K562 (cell line): ENCODE results near the gene CDKL5. TPM values are rescaled to one million over a fixed set of nuclear protein-coding genes. Genes with fewer than 3 reads are reported as not detected.

Experiments used
- E2F1 ChIP-seq: sonication (generic); formaldehyde crosslinking; IDR thresholded peaks from 2 replicates; pipeline ENCODE4 v1.8.1; 2023; ENCODE audit warnings: mild to moderate bottlenecking, missing genetic modification reagents, moderate library complexity
- FOXM1 ChIP-seq, 2 experiments: fragments of 450-650 bp in 1 of 2; sonication (generic) in 1 of 2; formaldehyde crosslinking in 1 of 2; IDR thresholded peaks; 2 replicates each; pipeline versions ENCODE4 v1.6.1 to v1.9.0; 2017 to 2022; ENCODE audit warnings: low read depth in 2 of 2, mild to moderate bottlenecking in 2 of 2, missing genetic modification reagents in 1 of 2, moderate library complexity in 1 of 2
- HINFP ChIP-seq: fragments of 450-650 bp; conservative IDR thresholded peaks from 2 replicates; pipeline ENCODE4 v1.6.1; 2016; ENCODE audit warnings: missing genetic modification characterization, low read depth, mild to moderate bottlenecking, control low read depth, missing compliant biosample characterization
- KDM5B ChIP-seq: fragments of 200-600 bp; sonication (generic); IDR thresholded peaks from 2 replicates; pipeline ENCODE4 v1.6.1; 2012; ENCODE audit warnings: low read depth, mild to moderate bottlenecking, moderate library complexity, low read length, control low read depth, inconsistent platforms; ENCODE audit not compliant: insufficient replicate concordance
- MITF ChIP-seq: IDR thresholded peaks from 2 replicates; pipeline ENCODE4 v1.6.1; 2014; ENCODE audit warnings: antibody characterized with exemption
- NCOA4 ChIP-seq: fragments of 450-650 bp; IDR thresholded peaks from 2 replicates; pipeline ENCODE4 v1.6.1; 2018; ENCODE audit warnings: mild to moderate bottlenecking; ENCODE audit not compliant: partially characterized antibody
- NR3C1 ChIP-seq: sonication (generic); formaldehyde crosslinking; IDR thresholded peaks from 2 replicates; pipeline ENCODE4 v1.8.1; 2022; ENCODE audit warnings: missing genetic modification reagents
- NRF1 ChIP-seq, 2 experiments: fragments of 450-650 bp; IDR thresholded peaks in 1 of 2; conservative IDR thresholded peaks in 1 of 2; 2 replicates each; pipeline ENCODE4 v1.6.1; 2014; ENCODE audit warnings: mild to moderate bottlenecking in 2 of 2
- PCBP2 ChIP-seq: fragments of 200-400 bp; formaldehyde crosslinking; IDR thresholded peaks from 2 replicates; pipeline ENCODE4 v1.6.1; 2018; ENCODE audit warnings: low read length, low read depth, mild to moderate bottlenecking, moderate library complexity; ENCODE audit not compliant: poor library complexity, severe bottlenecking
- RAD21 ChIP-seq, 2 experiments: fragments of 250-450 bp in 1 of 2; fragments of 450-650 bp in 1 of 2; sonication (Bioruptor Pico) in 1 of 2; formaldehyde crosslinking in 1 of 2; IDR thresholded peaks in 1 of 2; conservative IDR thresholded peaks in 1 of 2; 2 replicates each; pipeline versions ENCODE4 v1.4.0 to v1.8.0; 2020 to 2022; ENCODE audit warnings: mild to moderate bottlenecking in 2 of 2, moderate library complexity in 1 of 2
- RBM14 ChIP-seq: fragments of 200-400 bp; formaldehyde crosslinking; IDR thresholded peaks from 2 replicates; pipeline ENCODE4 v1.6.1; 2018; ENCODE audit warnings: low read depth, mild to moderate bottlenecking, low read length, moderate library complexity, borderline replicate concordance; ENCODE audit not compliant: insufficient read depth
- RFX5 ChIP-seq: IDR thresholded peaks from 2 replicates; pipeline ENCODE4 v1.6.1; 2011; ENCODE audit warnings: low read depth, mild to moderate bottlenecking, improper control_type of control experiment, low read length
- SFPQ ChIP-seq: fragments of 200-400 bp; formaldehyde crosslinking; IDR thresholded peaks from 2 replicates; pipeline ENCODE4 v1.6.1; 2017; ENCODE audit warnings: mild to moderate bottlenecking, low read depth, low read length, moderate library complexity
- SMARCA4 ChIP-seq: fragments of 450-650 bp; IDR thresholded peaks from 2 replicates; pipeline ENCODE4 v1.6.1; 2016
- TBL1XR1 ChIP-seq, 2 experiments: IDR thresholded peaks; 2 replicates each; pipeline ENCODE4 v1.6.1; 2012; ENCODE audit warnings: improper control_type of control experiment in 2 of 2, low read length in 2 of 2, mild to moderate bottlenecking in 1 of 2
- XRCC5 ChIP-seq: fragments of 200-400 bp; formaldehyde crosslinking; IDR thresholded peaks from 2 replicates; pipeline ENCODE4 v1.6.1; 2017; ENCODE audit warnings: low read depth, mild to moderate bottlenecking, low read length
- ZC3H4 ChIP-seq: sonication (generic); formaldehyde crosslinking; IDR thresholded peaks from 2 replicates; pipeline ENCODE4 v1.9.0; 2021; ENCODE audit warnings: missing genetic modification reagents, borderline replicate concordance
- ZNF24 ChIP-seq: fragments of 450-650 bp; IDR thresholded peaks from 2 replicates; pipeline ENCODE4 v1.6.1; 2016
- ZNF274 ChIP-seq: IDR thresholded peaks from 2 replicates; pipeline ENCODE4 v1.6.1; 2011; ENCODE audit warnings: low read depth, mild to moderate bottlenecking, low read length, moderate library complexity, borderline replicate concordance
- ZNF311 ChIP-seq: fragments of 250-450 bp; sonication (Bioruptor Pico); IDR thresholded peaks from 2 replicates; pipeline ENCODE4 v1.4.0; 2020; ENCODE audit warnings: mild to moderate bottlenecking, moderate library complexity
- polyA plus RNA-seq, 8 experiments: library from polyadenylated mRNA; depleted of rRNA in 4 of 8; stranded (reverse) in 5 of 8; unstranded in 3 of 8; fragments of >200 nt; fragmentation: Nextera tagmentation in 2 of 8; fragmentation: Illumina TruSeq in 1 of 8; extraction: Ambion mirVana in 2 of 8; extraction: Trizol in 1 of 8; gene quantifications; 2 replicates each; pipeline versions ENCODE4 v1.2.1 to v1.2.3, GENCODE V29; 2011 to 2014; ENCODE audit warnings: inconsistent platforms in 1 of 8, missing spikeins in 1 of 8
- total RNA-seq, 7 experiments: library from RNA; depleted of rRNA in 6 of 7; stranded (reverse); fragments of >200 nt in 6 of 7; fragmentation: Illumina TruSeq in 2 of 7; extraction: Trizol in 2 of 7; gene quantifications; 2 replicates each; pipeline versions ENCODE4 v1.2.1 to v1.2.3, GENCODE V29; 2011 to 2021; ENCODE audit warnings: low replicate concordance in 1 of 7

The CDKL5 gene
- total and polyA plus RNA-seq, 9 of the 15 experiments (the other 6 are each of a cell fraction or from before 2014, with no cell fraction given), result under 0.01 to 0.21 (median 0.04) TPM

GRCh38 chrX:18674788-18675735 lies 249.7 kb downstream of the CDKL5 start (continued):
- TF ChIP-seq E2F1 (CRISPR knock-in tag) (no peak), ZNF311 (CRISPR knock-in tag) (no peak), NCOA4 (no peak), PCBP2 (no peak), NRF1 (conservative IDR thresholded peaks at IDR 0.05 in 1 of 2, IDR thresholded peaks at IDR 0.05 in 1 of 2) (0 out of 4 replicates have a peak, but pooled peaks of 1 of the 2 experiments have one; percentile 10), RBM14 (no peak), KDM5B (no peak), FOXM1 (IDR thresholded peaks at IDR 0.05; ENCODE audit: low read depth) (no peak), FOXM1 (CRISPR knock-in tag; IDR thresholded peaks at IDR 0.05; ENCODE audit: low read depth) (no peak), RAD21 (CRISPR knock-in tag; conservative IDR thresholded peaks at IDR 0.05 in 1 of 2, IDR thresholded peaks at IDR 0.05 in 1 of 2) (no peak), ZNF274 (peak; percentile 54; the same call in 1 of the 2 replicates), HINFP (tag) (no peak), XRCC5 (0 out of 2 replicates have a peak, but pooled peaks have one; percentile 62), ZNF24 (no peak), MITF (no peak), ZC3H4 (no peak), NR3C1 (CRISPR knock-in tag) (no peak), SMARCA4 (no peak), TBL1XR1 (IDR thresholded peaks at IDR 0.05; ENCODE audit: low read length in 2 of 2) (peak in 1 of 2 experiments; percentile 76; a peak in 1 of 4 replicates), RFX5 (no peak), SFPQ (no peak)
